Right renal cortex interstitium (tissue), 3 donors: Measurements from ENCODE around the gene PLGRKT. TPM values are rescaled to one million over a fixed set of nuclear protein-coding genes. Genes with fewer than 3 reads are reported as not detected.
"Not testable (repeated sequence)": the region's sequence is repeated elsewhere in the genome, so short reads cannot be mapped to it uniquely, and the experiment has no call there.

Experiments used
- DNase-seq, 3 donors: peaks; one replicate each; pipeline ENCODE4 v3.0.0-alpha.2; 2013; ENCODE audit warnings: low read depth in 3 of 3, low spot score in 2 of 3
- polyA plus RNA-seq, 3 donors: library from polyadenylated mRNA; unstranded; fragments of 120-200 nt; gene quantifications; one replicate each; pipeline ENCODE4 v1.2.1, GENCODE V29; 2013; ENCODE audit not compliant: insufficient read length in 3 of 3

Gene PLGRKT, protein sequence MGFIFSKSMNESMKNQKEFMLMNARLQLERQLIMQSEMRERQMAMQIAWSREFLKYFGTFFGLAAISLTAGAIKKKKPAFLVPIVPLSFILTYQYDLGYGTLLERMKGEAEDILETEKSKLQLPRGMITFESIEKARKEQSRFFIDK
- 10 to 100 TPM; 34.6 to 44.6 (median 38.4) TPM for polyA plus RNA-seq

DNA sequence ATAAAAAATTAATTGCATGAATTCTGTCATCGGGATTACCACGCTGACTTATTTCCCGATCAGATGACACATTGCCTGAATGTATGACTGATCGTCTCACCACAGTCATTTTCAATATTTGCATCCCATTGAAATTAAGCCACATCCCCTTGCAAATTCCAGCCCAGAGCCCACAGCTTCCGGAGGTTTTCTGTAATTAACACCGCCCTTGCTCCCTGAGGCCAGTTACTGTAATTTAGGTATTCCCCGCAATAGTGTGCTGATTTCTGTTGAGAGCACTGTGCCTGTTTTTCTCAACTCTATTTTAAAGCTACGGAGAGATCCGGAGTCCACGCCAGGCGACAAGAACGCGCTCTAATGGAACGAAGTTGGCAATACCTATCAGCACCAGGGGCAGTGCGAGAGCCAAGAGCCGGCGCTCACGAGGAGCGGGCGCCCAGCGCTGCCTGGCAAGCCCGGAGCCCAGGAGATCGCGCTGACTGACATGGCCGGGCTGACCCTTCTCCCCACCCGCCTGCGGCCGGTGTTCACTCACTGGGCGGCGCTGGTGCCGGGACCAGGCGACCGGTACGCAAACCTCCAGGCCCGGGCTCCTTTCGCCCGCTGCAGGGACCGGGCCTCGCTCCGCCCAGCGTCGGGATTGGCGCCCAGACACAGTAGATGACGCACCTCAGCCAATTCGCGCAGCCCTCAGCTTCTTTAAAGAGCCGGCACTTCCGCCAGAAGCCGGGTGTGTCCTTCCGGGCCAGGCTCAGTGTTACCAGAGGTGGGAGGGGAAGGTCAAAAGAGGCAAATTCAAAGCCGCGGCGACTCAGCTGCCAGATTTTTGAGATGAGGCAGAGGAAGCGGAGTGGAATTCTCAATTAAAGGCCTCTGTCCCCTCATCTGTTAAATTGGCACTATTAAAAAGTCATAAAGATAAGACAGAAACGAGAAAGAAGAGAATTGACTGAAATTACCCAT, at the start of gene PLGRKT:
Gene PLGRKT (minus strand): TSS at position 672 of the 963 bp plus-strand sequence. CDS start 5,948 bp downstream, outside the sequence.
- DNase-seq, result peak; percentile 67 to 84 (median 77)

DNA sequence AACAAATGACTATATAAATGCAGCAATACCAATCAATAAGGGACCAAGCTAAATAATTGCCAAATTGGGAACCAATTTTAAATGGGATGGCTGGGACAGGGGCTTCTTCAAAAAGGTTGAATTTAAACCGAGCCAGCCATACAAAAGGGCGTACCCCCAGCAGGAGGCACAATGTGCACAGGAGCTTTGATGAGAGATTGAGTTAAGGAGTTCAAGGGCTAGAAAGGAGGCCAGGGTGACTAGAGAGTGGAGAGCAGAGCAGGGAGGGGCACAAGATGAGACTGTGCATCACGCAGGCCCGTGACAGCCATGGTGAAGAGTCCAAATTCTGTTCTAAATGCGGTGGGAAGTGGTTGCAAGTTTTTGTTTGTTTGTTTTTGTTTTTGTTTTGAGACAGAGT, 49.3 kb upstream of the PLGRKT start:
- no peak for DNase-seq

DNA sequence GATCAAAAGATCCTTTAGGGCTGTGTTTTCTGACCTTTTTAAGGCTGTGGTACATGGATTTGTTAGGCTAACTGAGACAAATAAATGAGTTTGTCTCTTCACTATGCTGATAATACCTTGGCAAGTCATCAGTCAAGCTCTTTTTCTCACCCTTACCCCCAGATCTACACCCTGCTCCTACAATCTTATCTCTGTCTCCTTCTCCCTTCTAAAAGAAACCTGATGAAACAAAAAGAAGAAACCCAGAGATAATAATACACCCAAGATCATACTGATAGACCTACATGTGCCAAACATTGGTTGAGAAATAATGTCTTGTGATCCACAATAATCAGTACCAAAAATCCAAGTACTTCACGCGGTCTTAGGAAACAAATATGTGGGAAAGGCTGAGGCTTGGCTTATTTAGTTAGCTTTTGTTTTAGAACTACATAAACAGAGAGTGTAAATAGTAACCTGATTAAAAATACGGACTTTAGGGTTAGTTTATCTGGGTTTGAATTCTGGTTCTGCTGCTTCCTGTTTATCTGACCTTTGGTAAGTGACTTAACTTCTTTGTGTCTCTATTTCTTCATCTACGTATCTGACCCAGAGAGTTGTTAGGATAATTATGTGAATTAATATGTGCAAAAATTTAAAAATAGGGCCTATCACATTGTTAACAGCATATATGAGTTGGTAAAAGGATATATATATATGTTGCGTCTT, 47.8 kb upstream of the PLGRKT start:
- no peak for DNase-seq

DNA sequence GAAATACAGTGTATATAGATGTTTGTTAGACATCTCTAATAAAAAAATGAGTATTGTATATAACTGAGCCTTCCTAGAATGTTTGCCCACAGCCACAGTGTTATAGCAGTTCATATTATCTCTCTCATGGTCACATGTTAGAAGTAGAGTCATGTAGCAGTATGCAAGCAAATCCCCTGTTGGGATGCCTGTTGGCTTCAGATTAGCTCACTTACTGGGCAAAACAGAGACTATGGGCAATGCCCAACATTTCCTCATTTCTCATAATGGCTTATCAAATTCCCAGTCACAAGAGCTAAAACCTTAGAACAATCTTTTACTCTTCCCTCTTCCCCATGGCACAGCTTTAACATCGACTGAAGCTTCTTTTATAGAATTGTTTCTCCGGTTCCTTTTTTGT, 45.6 kb upstream of the PLGRKT start:
- no peak for DNase-seq

DNA sequence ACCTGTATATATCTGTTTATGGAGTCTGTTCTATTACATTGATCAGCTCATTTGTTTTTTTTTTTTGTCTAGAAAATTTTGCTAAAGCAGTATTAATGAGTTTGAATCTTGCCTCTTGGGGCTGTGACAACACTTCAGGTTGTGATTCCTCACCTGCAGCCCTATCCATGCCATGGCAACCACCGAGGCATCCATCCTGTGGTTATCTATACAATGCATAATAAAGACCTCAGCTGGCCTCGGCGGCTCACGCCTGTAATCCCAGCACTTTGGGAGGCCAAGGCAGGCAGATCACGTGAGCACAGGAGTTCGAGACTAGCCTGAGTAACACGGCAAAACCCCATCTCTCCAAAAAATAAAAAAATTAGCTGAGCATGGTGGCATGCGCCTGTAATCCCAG, 44.5 kb upstream of the PLGRKT start:
- no peak for DNase-seq

DNA sequence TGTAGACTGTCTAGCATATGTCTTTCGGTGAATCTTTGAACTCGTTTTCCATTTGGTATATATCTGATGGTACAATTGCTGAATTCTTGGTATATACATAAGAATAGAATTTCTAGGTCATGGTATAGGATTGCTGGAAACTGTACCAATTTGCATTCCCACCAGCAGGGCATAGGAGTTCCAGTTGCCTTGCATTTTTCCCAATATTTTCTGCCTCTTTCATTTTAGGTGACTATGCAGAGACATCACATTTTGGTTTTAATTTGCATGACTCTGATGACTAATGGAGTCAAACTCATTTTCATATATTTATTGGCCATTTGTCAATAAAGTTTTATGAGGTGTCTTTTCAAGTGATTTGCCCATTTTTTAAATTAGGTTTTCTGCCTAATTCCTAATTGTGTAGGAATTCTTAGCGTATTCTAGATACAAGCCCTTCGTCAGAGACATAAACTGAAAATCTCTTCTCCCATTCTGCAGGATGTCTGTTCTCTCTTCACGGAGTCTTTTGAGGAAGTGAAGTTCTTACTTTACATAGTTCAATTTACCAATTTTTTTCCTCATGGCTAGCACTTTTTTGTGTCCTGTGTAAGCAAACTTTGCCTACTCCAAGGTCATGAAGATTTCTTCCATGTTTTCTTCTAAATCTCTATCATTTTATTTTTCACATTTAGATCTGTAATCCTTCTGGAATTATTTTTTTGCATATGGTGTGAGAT, 43.8 kb upstream of the PLGRKT start:
- DNase-seq, result no peak

DNA sequence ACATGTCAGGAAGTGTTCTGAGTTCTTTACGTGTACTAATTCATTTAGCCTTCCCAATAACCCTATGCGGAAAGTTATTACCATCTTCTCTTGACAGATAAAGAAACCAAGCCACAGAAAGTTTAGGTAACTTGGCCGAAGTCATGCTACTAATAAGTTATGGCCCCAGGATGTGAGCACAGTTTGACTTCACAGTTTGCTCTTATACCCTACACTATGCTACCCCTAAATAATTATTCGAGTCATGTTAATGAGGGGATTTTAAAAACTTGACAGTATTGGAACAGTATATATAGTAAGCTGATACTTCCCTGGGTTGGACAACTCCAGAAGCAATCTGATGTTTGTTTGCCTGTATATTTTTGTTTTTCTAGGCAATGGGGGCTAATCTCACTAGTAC, 43.2 kb upstream of the PLGRKT start:
- no peak for DNase-seq

DNA sequence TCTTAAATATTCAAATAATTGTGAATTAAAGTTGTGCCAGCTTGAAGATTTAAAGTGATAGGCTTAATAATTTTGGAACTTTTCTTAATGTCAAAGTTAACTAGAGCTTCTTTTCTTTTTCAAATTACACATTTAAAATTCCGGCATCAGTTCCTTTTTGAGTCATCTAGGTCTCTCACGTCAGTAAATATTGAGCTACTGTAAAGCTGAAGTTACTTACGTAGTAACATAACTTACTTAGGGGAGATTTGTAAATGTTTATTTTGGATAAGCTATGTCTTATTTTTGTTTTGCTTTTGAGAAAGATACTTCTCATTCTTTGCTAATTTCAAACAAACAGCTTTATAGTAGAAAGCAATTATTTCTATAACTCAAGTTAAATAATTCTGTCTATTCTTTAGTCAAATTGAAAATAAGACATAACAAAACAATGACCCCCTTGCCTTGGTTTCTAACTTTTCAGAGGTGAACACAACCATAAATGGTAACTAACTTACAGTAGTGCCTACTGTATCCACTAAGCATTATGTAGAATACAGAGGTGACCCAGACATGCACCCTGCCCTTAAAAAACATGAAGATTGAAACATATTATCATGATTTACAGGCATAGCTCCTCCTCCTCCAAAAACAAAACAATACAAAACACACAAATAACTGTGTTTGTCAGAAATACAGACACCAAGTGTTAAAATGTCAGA, 42.4 kb upstream of the PLGRKT start:
- DNase-seq, result no peak

DNA sequence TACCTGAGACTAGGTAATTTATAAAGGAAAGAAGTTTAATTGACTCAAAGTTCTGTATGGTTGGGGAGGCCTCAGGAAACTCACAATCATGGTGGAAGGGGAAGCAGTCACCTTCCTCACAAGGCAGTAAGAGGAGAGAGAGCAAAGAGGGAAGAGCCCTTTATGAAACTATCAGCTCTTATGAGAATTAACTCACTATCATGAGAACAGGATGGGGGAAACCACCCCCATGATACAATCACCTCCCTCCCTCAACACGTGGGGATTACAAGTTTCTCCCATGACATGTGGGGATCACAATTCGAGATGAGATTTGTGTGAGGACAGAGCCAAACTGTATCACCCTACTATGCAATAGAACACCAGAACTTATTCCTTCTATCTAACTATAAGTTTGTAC, 40.5 kb upstream of the PLGRKT start:
- DNase-seq, result no peak

DNA sequence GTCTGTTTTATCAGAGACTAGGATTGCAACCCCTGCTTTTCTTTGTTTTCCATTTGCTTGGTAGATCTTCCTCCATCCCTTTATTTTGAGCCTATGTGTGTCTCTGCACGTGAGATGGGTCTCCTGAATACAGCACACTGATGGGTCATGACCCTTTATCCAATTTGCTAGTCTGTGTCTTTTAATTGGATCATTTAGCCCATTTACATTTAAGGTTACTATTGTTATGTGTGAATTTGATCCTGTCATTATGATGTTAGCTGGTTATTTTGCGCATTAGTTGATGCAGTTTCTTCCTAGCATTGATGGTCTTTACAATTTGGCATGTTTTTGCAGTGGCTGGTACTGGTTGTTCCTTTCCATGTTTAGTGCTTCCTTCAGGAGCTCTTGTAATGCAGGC, 37.9 kb upstream of the PLGRKT start:
- not testable (repeated sequence) for DNase-seq

DNA sequence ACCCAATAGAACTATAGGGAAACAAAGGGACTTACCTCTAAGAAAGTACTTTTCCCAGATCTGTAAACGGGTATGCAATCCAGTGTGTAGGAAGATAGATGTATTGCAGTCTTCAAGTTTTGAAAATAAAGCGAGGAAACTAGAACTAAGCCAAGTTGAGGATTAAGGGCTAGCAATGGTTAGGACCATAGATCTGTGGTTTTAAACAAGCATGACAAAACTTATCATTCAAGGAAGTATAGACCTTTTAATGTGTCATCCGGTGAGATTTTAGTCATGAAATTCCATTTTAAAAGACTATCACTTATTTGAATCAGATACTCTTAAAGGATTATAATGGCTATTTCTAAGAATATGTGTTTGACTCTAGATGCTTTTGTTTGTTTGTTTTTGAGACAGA, 33.1 kb upstream of the PLGRKT start:
- DNase-seq, result no peak

DNA sequence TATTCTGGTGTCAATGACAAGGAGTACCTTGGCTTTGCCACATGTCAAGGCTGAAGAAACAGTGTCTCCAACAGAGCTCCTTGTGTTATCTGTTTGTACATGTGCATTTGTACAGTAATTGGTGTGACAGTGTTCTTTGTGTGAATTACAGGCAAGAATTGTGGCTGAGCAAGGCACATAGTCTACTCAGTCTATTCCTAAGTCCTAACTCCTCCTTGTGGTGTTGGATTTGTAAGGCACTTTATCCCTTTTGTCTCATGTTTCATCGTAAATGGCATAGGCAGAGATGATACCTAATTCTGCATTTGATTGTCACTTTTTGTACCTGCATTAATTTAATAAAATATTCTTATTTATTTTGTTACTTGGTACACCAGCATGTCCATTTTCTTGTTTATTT, 32.4 kb upstream of the PLGRKT start:
- DNase-seq, result no peak

DNA sequence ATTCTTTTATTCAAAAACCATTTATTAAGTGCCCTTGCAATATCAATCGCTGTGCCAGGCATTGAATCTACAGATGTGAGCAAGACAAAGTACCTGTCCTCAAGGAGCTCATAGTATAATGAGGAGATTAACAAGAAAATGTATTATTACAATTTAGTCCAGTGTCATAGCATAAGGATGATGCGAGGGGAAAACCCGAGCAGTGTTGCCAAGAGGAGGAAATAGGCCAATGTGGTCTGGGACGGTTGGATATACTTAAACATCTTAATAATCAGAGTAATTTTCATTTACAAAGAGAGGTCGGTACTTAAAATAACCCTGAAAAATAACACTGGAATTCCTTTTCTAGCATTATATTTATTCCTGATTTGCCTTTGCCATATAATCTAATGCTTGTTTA, 31.1 kb upstream of the PLGRKT start:
- DNase-seq, result no peak

DNA sequence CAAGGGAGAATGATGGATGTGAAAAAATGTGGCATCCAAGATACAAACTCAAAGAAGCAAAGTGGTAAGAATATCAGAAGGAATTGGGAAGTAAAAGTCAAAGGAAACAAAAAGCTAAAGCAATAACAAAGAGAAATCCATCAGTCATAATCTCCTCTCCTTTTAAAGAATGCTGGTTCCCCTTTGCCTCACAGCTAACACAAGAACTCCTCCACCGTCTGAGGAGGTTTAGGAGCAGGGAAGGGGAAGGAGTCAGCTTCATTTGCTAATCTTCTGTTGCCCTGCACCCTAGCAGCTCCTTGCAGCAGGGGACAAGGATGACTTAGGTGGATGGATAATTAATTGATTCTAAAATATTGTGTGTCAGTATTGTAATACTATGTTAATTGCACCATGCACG, 29.0 kb upstream of the PLGRKT start:
- DNase-seq, result no peak

DNA sequence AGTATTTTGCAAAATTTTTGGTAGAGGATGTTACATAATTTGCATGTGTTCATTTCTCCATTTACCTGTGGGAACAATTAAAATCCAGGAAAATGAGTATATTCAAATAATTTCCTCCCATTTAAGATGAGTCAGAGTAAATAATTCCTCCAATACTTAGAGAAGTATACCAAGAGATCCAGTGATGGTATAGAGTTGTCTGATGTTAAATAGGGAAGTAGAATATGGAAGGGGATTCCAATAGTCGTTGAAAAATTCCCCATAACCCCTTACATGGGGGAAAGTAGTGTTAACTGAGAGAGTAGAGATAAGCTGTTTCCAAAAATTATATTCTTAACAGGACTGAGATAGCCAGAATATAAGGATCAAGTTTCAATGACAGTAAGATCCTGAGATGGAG, 28.3 kb upstream of the PLGRKT start:
- no peak for DNase-seq

DNA sequence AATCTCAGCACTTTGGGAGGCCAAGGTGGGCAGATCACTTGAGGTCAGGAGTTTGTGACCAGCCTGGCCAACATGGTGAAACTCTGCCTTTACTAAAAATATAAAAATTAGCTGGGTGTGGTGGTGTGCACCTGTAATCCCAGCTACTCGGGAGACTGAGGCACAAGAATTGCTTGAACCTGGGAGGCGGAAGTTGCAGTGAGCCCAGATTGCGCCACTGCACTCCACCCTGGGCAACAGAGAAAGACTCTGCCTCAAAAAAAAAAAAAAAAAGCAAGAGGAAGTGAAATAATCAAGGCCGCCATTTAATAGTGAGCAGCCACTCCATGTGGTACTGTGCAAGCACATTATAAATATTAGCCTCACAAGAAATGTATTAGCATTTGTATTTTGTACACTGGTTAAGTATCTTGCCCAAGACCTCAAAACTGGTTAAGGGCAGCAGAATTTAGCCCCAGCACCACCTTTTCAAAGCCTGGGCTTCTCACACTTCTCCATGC, 27.2 kb upstream of the PLGRKT start:
- not testable (repeated sequence) for DNase-seq

DNA sequence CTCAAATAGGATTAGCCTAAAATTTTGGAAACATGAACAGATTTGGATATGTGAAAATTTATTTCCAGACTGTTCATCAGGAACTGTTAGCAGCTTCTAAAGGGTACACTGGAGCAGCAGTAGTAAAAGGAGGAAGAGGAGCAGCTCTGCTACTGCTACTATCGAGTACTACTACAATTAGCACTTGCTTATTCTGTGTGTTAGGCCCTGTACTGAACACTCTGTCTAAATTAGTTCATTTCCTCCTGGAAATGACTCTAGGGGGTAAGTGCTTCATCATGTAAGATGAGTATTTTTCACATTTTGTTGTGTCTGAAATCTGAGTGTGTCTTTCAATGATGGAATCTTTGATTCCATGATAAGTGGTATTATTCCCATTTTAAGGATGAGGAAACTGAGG, 22.4 kb upstream of the PLGRKT start:
- no peak for DNase-seq

DNA sequence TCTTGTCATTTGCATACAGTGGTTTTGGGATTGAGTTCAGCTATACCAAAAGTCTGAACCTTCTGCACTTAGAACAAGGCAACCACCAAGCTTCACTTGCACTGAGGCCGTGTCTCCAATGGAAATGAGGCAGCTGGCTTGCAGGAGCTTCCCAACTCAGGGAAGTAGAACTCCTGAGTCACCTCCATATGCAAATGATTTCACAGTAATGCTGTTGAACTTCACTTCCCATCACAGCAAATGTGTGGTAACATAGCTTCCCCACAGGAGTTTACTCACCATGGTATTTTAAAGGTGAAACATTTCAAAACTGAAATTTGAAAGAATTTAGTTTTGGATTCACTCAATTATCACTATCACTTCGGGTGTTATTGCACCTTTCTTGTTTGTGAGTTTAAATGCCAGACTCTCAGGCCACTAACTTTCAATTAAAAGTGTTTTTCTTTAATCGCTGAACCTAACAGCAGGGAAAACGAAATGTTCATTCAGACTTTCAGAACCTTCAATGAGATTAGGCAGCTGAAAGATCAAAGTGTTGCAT, 21.6 kb upstream of the PLGRKT start:
- no peak for DNase-seq

DNA sequence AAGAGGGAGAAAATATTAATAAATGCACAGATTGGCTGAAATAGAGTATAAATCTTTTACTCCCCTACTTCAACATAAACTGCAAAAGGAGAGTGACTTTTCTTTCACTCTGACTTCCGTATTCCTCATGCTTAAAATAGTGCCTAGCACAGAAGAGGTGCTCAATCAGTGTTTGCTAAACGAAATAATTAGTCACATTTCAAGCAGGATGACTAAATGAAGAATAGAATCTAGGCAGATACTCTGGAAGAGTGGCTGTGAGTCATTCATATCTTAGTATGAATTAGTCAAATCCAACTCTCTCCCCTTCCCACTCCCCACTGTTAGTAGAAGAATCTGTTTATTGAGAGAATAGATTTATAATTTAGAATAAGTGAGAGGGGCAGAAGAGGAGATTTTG, 17.5 kb upstream of the PLGRKT start:
- no peak for DNase-seq

DNA sequence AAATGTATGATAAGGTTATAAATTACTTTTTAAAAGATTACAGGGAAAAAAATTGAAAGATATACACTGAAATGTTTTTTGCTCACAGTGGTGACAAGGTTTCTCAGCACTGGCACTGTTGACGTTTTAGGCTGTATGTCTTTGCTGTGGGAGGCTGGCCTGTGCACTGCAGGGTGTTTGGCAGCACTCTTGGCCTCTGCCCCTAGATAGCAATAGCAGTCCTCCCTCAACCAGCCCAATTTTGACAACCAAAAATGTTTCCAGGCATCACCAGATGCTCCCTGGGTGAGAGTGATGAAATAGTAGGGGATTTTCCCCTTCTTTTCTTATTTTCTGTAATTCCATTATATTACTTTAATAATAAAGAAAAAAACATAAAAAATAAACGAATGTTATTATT, 15.9 kb upstream of the PLGRKT start:
- no peak for DNase-seq
